GM18517 (cell line): ENCODE data around the gene TP53INP2.
A peak's percentile ranks its signal among the peaks of the same experiment; 100 is the strongest.
"Not testable (repeated sequence)": the region's sequence is repeated elsewhere in the genome, so short reads cannot be mapped to it uniquely, and the experiment has no call there.

Experiments
- ATAC-seq: cut with Tn5 transposase; IDR thresholded peaks from one replicate; pipeline ENCODE4 v1.9.1; 2021; ENCODE audit warnings: mild to moderate bottlenecking, moderate library complexity; ENCODE audit not compliant: unreplicated experiment

The TP53INP2 gene, protein sequence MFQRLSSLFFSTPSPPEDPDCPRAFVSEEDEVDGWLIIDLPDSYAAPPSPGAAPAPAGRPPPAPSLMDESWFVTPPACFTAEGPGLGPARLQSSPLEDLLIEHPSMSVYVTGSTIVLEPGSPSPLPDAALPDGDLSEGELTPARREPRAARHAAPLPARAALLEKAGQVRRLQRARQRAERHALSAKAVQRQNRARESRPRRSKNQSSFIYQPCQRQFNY

DNA sequence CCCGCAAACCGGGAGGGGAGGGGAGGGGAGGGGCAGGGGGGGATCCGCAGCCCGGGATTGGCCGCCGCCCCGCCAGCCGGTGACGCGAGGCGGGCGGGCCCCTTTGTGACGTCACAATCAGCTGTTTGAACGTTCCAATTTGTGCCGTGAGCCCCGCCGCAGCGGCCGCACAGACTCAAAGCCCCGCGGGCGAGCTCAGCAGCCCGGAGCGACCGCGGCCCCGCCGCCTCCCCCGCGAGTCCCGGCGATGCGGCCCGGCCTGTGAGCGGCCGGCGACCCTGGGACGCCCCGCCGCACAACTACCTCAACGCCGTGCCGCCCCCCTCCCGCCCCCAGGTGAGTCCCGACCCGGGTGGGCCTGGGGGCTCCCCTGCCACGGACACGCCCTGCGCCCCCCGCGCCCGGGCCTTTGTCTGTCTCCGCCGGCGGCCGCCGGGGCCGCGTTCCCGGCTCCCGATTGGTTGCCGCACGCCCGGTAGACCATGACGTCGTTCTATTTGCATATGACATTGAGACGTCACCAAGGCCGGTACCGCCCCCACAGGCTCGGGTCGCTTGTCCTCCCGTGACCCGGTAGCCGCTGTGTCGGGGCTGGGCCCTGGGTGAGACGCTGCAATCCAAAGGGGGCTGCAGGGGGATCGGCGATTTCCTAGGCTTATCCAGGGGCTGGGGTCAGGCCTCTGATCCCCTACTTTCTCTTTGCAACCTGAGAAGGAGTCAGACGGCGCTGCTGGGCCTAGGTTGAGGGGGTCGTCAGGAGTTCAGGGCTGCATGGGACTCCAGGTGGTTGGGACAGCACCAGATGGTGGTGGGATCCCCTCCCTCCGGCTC is at the start of gene TP53INP2:
Gene TP53INP2 (plus strand): TSS at position 168 of the 831 bp plus-strand sequence. CDS start 4,396 bp downstream, outside the sequence.
- peak; percentile 43 for ATAC-seq

DNA sequence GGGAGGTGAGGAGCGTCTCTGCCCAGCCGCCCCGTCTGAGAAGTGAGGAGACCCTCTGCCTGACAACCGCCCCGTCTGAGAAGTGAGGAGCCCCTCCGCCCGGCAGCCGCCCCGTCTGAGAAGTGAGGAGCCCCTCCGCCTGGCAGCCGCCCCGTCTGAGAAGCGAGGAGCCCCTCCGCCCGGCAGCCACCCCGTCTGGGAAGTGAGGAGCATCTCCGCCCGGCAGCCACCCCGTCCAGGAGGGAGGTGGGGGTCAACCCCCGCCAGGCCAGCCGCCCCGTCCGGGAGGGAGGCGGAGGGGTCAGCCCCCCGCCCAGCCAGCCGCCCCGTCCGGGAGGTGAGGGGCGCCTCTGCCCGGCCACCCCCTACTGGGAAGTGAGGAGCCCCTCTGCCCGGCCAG is 45.5 kb upstream of the TP53INP2 start:
- not testable (repeated sequence) for ATAC-seq

DNA sequence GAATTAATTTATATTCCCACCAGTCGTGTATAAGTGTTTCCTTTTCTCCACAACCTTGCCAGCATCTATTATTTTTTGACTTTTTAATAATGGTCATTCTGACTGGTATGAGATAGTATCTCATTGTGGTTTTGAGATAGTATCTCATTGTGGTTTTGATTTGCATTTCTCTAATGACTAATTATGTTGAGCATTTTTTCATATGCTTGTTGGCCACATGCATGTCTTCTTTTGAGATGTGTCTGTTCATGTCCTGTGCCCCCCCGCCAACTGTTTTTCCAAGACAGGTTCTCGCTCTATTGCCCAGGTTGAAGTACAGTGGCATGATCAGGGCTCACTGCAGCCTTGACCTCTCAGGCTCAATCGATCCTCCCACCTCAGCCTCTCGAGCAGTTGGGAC is 42.3 kb upstream of the TP53INP2 start:
- not testable (repeated sequence) for ATAC-seq

DNA sequence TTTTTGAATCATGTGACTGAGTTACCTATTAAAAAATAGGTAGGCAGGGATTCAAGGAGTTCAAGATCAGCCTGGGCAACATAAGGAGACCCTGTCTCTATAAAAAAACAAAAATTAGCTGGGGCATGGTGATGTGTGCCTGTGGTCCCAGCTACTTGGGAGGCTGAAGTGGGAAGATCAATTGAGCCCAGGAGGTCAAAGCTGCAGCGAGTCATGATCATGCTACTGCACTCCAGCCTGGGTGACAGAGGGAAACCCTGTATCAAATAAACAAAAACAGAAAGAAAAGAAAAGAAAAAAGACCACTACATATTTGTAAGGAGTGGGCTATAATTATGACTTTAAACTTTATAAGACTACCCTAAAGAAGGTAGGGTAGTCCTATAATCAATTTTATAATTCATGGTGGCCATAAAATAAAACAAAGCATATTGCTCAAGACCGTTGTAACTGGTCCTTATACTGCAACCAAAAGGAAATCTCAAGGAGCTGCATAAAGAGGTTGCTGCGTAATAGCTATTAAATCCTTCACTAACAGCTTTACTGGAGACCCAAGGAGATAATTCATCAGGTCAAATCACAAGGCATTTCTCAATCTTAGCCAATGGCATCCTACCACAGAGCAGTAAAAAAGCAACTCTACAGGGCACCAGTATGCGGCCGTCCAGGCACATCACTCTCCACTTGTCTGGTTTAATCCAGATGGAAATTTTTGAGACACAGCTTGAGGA is 40.8 kb upstream of the TP53INP2 start:
- no peak for ATAC-seq

DNA sequence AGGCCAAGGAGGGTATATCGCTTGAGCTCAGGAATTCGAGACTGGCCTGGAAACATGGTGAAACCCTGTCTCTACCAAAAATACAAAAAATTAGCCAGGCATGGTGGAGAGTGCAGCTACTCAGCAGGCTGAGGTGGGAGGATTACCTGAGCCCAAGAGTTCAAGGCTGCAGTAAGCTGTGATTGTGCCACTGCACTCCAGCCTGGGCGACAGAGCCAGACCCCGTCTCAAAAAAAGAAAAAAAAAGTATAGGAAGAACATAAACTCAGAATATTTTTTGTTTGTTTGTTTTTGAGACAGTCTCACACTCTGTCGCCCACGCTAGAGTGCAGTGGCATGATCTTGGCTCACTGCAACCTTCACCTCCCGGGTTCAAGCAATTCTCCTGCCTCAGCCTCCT is 39.4 kb upstream of the TP53INP2 start:
- ATAC-seq = not testable (repeated sequence)

DNA sequence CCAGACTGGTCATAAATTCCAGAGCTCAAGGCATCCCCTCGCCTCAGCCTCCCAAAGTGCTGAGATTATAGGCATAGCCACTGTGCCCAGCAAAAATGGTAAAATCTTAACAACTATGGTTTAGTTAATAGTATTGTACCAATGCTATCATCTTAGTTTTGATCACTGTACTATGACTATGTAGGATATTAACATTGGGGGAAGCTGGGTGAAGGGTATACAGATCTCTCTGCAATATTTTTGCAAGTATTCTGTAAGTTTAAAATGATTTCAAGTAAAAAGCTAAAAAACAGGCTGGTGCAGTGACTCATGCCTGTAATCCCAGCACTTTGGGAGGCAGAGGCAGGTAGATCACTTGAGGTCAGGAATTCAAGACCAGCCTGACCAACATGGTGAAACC is 35.0 kb upstream of the TP53INP2 start:
- ATAC-seq = no peak

DNA sequence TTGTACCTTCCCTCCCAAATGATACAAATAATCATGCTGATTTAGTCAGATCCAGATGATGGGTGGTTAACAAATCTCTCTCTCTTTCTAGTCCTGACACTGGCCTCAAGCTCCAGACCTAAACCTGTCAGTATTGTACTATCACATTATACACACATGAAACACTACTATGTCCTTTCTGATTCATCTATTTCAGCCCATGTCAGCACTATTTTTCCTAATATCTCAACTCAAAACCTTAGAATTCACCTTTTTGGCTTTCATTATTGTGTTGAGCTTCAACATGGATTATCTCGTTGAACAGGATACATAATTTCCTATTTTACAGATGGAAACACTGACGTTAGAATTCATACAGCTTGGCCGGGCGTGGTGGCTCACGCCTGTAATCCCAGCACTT is 30.7 kb upstream of the TP53INP2 start:
- ATAC-seq = no peak

DNA sequence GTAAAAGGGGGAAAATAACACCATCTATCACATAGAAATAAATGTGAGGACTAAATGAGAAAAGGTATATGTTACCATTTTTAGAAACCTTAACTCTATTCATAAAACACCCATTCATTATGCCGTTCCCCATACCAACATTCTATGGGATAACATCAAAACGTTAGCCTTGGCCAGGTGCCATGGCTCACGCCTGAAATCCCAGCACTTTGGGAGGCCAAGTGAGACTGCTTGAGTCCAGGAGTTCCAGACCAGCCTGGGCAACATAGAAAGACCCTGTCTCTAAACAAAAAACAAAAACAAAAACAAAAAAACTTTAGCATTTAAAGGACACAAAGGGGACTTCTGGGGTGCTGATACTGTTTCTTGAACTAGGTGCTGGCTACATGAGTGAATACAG is 28.6 kb upstream of the TP53INP2 start:
- no peak for ATAC-seq

DNA sequence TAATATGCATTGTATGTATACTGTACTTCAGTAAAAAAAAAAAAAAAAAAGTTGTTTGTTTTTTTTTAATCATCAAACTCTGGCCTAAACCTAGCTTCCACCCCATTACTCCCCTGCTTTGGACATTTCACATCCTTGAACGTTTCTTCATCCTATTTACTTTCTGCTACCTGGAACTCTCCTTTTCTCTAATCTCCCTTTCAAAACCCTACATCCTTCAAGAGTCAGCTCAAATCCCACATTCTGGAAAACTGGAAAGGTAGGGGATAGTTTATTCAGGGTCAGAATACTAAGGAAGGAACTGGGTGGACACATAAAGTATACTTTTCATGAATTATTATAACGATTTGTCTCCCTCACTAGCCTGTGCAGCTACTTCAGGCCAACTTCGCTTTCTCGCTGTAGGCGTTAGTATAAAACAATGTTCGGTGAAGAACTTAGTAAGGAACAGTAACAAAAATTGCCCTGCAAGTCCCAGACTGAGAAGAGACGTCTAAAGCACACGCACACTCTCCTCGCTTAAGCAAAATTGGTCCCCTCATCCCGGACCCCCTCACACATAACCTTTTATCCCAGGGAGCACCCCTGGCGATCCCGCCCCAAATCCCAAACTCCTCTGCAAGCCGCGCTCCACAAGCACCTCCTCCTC is 28.0 kb upstream of the TP53INP2 start:
- ATAC-seq = no peak

DNA sequence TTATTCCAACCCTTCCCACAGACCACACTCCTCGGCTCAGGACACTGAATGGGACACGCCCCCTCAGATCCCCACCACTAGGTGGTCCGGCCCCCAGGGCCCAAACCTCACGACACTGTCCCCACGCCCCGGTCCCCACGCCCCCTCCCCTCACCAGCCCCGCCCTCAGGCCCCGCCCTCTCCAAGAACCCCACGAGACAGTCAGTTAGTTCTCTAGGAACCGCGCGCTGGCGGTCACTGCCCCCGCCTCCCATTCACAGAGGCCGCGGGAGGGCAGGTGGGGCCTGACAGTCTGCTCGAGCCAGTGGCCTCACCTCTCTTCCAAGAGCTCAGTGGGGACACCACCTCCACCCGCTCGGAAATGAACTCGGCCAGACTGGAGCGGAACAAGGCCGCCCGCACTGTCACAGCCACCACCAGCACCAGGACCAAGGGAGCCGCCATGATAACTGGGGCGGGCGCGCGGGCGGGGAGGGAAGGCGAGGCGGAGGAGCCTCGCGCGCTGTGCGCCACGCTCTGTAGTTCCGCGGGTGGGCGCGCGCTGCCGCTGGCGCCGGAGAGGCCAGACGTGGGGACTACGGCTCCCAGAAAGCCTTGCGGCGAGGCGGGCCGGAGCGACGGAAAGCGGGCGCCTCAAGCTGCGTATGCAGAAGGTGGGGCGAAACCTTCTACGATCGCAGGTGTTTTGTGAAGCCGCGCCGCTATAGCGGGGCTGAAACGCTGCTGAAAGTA is 27.3 kb upstream of the TP53INP2 start, which contains the start of gene PIGU:
Gene PIGU (minus strand): TSS at position 451 of the 732 bp plus-strand sequence. CDS start 7 bp downstream, at position 444.
- ATAC-seq = peak; percentile 94

DNA sequence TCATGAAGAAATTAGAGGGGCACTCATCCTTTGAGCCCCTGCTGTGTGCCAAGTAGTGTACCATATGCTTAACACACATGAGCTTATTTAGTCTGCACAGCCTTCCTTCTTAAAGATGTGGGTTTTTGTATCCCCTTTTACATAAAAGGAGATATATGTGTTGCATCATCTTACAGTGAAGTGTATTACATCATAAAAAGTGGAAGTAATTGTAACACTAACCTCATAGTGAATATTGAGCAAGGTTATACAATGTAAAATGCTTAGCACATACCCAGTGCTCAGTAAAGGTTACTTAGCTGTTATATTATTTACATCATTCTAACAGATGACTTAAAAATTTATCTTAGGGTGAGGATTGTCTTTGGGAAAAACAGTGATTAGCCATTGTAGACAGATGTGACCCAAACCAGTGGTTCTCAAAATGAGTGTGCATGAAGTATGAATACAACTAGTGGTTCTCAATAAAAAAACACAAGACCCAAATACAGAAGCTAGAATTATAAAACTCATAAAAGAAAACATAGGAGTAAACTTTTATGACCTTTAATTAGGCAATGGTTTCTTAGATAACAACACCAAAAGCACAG is 23.5 kb upstream of the TP53INP2 start:
- no peak for ATAC-seq

DNA sequence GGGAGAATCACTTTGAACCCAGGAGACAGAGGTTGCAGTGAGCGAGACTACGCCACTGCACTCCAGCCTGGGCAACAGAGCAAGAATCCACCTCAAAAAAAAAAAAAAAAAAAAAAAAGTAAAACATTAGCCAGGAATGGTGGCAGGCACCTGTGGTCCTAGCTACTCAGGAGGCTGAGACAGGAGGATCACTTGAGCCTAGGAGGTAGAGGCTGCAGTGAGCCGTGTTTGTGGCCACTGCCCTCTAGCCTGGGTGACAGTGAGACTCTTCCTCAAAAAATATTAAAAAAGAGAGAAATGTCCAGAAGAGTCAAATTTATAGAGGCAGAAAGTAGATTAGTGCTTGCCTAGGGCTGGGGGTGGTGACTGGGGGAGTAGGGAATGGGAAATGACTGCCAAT is 20.5 kb upstream of the TP53INP2 start:
- ATAC-seq = no peak

DNA sequence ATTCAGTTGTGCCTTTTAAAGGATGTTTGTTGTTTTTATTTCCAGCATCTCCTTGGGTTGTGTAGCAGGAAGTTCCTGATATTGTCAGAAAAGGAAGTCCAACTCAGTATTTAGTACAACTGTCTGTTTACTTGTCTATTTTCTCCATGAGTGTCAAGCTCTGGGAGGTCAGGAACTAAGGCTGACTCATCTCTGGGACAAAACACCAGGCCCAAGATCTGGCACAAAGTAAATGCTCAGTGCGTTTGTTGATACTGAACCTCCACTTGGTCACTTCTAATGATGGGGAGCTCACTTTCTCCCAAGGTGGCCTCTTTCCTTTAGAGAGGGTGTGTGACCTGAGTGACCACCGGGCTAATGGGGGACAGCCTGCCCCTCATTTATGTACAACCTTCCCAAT is 14.7 kb upstream of the TP53INP2 start:
- ATAC-seq = no peak

DNA sequence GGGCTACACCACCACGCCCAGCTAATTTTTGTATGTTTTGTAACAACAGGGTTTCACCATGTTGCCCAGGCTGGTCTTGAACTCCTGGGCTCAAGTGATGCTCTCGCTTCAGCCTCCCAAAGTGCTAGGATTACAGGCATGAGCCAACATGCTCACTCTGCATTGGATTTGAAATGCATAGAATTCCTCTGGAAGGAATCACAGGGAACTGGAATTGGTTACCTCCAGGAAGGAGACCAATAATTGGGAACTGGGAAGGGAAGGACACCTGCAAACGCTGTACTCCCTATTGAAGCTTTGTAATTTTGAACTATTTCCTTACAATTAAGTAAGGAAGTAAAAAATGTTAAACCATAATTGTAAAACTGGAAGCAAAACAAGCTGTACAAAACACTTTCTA is 12.3 kb upstream of the TP53INP2 start:
- no peak for ATAC-seq

DNA sequence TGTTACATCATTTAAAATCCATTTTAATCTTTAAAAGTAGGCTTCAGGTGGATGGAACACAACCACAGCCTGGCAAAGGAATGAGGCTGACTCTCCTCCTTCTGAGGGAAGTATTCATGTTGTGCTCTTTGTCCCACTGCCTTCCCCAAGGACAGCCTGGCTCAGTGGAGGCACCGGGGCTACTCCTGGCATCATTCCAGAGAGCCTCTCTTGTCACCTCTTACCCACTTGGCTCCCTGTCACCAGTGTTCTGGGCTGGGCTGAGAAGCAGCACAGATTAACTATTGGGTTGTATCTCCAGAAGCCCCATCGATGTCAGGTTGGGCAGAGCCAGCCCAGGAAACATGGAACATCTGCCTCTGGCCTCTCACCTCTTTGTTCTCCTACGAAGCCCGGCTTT is 10.7 kb upstream of the TP53INP2 start:
- ATAC-seq = no peak

DNA sequence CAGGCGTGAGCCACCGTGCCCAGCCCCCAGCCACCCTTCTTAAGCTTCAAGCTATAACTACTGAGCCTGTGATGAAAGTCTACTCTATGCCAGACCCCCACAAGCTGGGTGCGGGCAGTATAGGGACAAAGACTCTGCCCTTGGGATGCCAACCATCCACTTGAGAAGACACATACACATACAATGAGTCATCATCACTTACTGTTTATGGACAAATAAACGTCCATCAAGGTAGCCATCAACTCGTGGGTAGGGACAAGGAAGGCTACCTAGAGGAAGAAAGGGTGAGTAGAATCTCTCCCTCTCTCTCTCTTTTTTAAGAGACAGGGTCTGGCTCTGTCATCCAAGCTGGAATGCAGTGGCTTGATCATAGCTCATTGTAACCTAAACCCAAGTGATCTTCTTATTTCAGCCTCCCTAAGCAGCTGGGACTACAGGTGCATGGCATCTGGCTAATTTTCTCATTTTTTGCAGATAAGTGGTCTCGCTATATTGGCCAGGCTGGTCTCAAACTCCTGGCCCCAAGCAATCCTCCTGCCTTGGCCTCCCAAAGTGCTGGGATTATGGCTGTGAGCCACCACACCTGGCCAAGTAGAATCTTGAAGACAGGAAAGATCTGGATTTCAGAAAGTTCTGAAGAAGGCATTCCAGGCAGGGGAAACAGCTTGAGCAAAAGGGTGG is 2.6 kb upstream of the TP53INP2 start:
- no peak for ATAC-seq

DNA sequence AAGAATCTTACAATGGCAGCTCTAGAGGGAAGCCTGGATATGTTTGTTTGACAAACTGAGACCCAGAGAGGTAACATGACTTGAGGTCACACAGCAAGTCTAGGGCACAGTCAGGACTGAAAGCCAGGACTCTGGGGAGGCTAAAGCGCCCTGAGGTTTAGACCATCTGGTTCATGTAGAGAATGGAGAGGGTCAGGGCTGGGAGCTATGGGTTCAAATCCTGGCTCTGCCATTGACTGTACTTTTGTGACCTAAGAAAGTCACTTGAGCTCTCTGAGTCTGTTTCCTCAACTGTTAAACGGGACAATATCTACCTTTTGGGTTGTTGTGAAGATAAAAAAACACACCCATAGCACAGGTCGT is 1.1 kb upstream of the TP53INP2 start:
- no peak for ATAC-seq

DNA sequence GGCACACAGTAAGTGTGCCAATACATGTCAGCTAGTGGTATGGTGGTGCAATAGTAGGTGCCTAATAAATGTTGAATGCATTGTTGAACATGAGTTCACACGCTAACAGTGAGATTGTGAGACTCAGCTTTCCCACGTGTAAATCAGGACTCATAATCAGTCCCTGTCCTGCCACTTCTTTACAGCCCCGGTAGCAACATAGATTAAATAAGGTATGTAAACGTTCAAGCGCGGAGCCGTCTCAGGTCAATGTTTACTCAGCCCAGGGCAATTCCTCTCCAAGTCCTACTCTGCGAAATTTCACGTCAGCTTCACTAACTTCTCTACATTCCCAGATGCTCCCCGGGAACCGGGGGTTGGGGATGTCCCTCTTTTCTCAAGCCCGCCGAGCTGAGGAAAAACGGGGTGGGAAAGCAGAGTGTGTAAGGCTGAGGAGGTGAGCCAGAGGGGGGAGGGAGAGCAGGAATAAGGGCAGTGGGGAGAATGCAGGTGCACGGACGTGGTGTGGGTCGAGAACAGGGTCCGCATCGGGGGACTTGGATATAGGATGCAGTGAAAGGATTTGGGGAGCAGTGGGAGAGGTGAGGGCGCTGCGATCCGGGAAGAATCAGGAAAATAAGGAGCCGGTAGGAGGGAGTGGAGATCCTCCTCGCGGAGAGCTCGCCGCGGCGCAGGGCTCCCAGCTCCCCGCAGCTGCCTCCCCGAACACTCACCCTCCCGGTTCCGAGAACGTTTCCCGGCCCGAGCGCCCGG is 544 bp upstream of the TP53INP2 start:
- ATAC-seq = no peak

DNA sequence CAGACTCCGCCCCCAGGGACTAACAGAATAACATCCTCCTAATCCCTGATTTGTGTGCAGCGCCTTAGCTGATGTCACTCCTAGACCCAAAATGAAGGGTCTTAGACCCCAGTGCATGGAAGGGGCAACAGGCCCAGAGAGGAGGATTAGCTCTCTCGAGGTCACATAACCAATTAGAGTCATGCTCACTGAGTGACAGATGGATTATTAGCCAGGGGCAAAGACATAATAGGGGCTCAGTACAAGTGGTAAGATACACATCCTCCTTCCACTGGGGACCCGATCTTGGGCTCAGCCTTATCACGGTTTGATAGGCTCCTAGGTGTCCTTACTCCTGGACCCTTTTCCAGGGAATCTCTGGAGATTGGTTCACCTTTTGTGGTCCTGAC is 858 bp downstream of the TP53INP2 start:
- no peak for ATAC-seq
